Measurements from ENCODE around the gene LINGO4. TPM values are rescaled to one million over a fixed set of nuclear protein-coding genes. Genes with fewer than 3 reads are reported as not detected.

LINGO4 gene
- polyA plus RNA-seq, 1 donor (not counting 4 experiments of a cell fraction or from before 2014, with no cell fraction given), result not detected

DNA sequence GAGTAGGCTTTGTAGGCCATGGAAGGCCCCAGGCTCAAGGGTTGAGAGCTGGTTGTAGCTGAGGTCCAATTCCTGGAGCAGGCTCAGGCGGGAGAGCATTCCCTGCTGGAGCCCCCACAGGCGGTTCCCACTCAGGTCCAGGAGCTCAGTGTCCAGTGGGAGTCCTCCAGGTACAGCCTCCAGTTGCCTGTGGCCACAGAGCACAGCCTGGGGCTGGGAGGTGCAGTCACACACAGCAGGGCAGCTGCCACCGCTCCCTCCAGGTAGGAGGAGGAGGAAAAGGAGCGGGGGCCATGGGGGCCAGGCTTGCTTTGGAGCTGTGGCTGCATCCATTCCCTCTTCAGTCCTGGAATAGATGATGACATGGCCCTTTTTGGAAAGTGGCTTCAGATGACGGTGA lies 2.8 kb downstream of the LINGO4 start:
- Histone ChIP-seq H3K9me1 (ENCODE audit: control insufficient read depth, extremely low read depth, insufficient read depth, low read length) (no peaks in the 10 kb centered on the region), H2AFZ (ENCODE audit: control insufficient read depth, low read length) (no peak overlapping the region), H3K9me3 (ENCODE audit: control insufficient read depth, low read depth, low read length) (no peaks in the 10 kb centered on the region), H3K4me2 (ENCODE audit: control insufficient read depth, extremely low read depth, insufficient read depth, low read depth, low read length) (no peak overlapping the region), H3K36me3 (ENCODE audit: control insufficient read depth in 2 of 2, extremely low read depth in 1 of 2, insufficient read depth in 2 of 2, low read length in 2 of 2) (no peaks in the 10 kb centered on the region), H3K27me3 (ENCODE audit: control insufficient read depth, extremely low read depth, insufficient read depth, low read length) (peaks cover 48% of the 10 kb centered on the region), H4K20me1 (ENCODE audit: control insufficient read depth, extremely low read depth, insufficient read depth, low read length) (no peaks in the 10 kb centered on the region), H3K79me2 (ENCODE audit: control insufficient read depth, insufficient read depth, low read length) (no peaks in the 10 kb centered on the region), H3K9ac (ENCODE audit: control insufficient read depth, extremely low read depth, insufficient read depth, low read length) (no peak overlapping the region), H3K4me1 (ENCODE audit: control insufficient read depth, extremely low read depth, insufficient read depth, low read length) (peaks cover 8% of the 10 kb centered on the region), H3K27ac (ENCODE audit: control insufficient read depth, insufficient read depth, low read length) (no peak overlapping the region), H3K4me3 (ENCODE audit: control insufficient read depth in 2 of 3, extremely low read depth in 1 of 3, insufficient read depth in 2 of 3, low read depth in 1 of 3, low read length in 3 of 3) (no peak overlapping the region)
- TF ChIP-seq, protein P1, sequence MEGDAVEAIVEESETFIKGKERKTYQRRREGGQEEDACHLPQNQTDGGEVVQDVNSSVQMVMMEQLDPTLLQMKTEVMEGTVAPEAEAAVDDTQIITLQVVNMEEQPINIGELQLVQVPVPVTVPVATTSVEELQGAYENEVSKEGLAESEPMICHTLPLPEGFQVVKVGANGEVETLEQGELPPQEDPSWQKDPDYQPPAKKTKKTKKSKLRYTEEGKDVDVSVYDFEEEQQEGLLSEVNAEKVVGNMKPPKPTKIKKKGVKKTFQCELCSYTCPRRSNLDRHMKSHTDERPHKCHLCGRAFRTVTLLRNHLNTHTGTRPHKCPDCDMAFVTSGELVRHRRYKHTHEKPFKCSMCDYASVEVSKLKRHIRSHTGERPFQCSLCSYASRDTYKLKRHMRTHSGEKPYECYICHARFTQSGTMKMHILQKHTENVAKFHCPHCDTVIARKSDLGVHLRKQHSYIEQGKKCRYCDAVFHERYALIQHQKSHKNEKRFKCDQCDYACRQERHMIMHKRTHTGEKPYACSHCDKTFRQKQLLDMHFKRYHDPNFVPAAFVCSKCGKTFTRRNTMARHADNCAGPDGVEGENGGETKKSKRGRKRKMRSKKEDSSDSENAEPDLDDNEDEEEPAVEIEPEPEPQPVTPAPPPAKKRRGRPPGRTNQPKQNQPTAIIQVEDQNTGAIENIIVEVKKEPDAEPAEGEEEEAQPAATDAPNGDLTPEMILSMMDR (optimal IDR thresholded peaks at IDR 0.05 in 1 of 3, IDR thresholded peaks at IDR 0.05 in 1 of 3, conservative IDR thresholded peaks at IDR 0.05 in 1 of 3; ENCODE audit: extremely low read depth in 1 of 3, insufficient read depth in 2 of 3, low read length in 3 of 3), result no peak
- TF ChIP-seq EZH2 (IDR thresholded peaks at IDR 0.05; ENCODE audit: low read length), result no peak
- no peak for DNase-seq (ENCODE audit: low read depth, low spot score)
- dilution Hi-C loops (cut with MboI; ENCODE audit: extremely low pct_ligation_motif_present, low sequenced_read_pairs), result no loop called here
- FAIRE-seq, result no peak

DNA sequence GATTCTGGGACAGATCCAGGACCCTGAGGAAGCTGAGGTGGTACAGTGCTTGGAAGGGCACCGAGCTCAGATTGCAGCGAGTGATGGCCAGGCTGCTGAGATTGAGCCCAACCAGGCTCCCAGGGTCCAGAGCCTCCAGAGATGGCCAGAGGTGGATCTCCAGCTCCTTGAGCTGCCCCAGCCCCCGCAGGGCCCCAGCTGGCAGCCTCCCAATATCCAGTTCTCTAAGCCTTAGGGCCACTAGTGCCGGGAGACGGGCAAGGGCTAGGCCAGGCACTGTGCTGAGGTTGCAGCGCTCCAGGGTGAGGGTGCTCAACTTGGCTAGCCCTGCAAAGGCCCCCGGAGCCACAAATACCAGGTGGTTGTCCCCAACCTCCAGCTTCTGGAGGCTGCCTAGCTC lies 3.4 kb downstream of the LINGO4 start:
- Histone ChIP-seq H3K27me3 (ENCODE audit: control insufficient read depth, extremely low read depth, insufficient read depth, low read length) (peaks cover 43% of the 10 kb centered on the region), H3K4me3 (ENCODE audit: control insufficient read depth in 2 of 3, extremely low read depth in 1 of 3, insufficient read depth in 2 of 3, low read depth in 1 of 3, low read length in 3 of 3) (no peak overlapping the region), H3K4me1 (ENCODE audit: control insufficient read depth, extremely low read depth, insufficient read depth, low read length) (peaks cover 8% of the 10 kb centered on the region), H3K9me1 (ENCODE audit: control insufficient read depth, extremely low read depth, insufficient read depth, low read length) (no peaks in the 10 kb centered on the region), H3K9me3 (ENCODE audit: control insufficient read depth, low read depth, low read length) (no peaks in the 10 kb centered on the region), H2AFZ (ENCODE audit: control insufficient read depth, low read length) (no peak overlapping the region), H4K20me1 (ENCODE audit: control insufficient read depth, extremely low read depth, insufficient read depth, low read length) (no peaks in the 10 kb centered on the region), H3K79me2 (ENCODE audit: control insufficient read depth, insufficient read depth, low read length) (no peaks in the 10 kb centered on the region), H3K4me2 (ENCODE audit: control insufficient read depth, extremely low read depth, insufficient read depth, low read depth, low read length) (no peak overlapping the region), H3K9ac (ENCODE audit: control insufficient read depth, extremely low read depth, insufficient read depth, low read length) (no peak overlapping the region), H3K27ac (ENCODE audit: control insufficient read depth, insufficient read depth, low read length) (no peak overlapping the region), H3K36me3 (ENCODE audit: control insufficient read depth in 2 of 2, extremely low read depth in 1 of 2, insufficient read depth in 2 of 2, low read length in 2 of 2) (no peaks in the 10 kb centered on the region)
- TF ChIP-seq, protein P1 (optimal IDR thresholded peaks at IDR 0.05 in 1 of 3, IDR thresholded peaks at IDR 0.05 in 1 of 3, conservative IDR thresholded peaks at IDR 0.05 in 1 of 3; ENCODE audit: extremely low read depth in 1 of 3, insufficient read depth in 2 of 3, low read length in 3 of 3), result no peak
- TF ChIP-seq EZH2 (IDR thresholded peaks at IDR 0.05; ENCODE audit: low read length), result no peak
- FAIRE-seq, result no peak
- DNase-seq (ENCODE audit: low read depth, low spot score), result no peak
- dilution Hi-C loops (cut with MboI; ENCODE audit: extremely low pct_ligation_motif_present, low sequenced_read_pairs), result no loop called here

Measured in keratinocyte (primary cell).